Activated CD4-positive, alpha-beta T cell treated with anti-CD3 and anti-CD28 coated beads, Interleukin-10, Interleukin-2, amounts not matched to agents 100 ng/mL and 50 ng/mL, durations not matched to agents 16 hours and 8 hours (primary cell): Measurements from ENCODE around the gene NFASC.

Experiments
- DNase-seq: peaks from one replicate; pipeline ENCODE4 v3.0.0-alpha.2; 2020

The NFASC gene

GRCh38 chr1:204931313-204931712, 60.7 kb downstream of the NFASC start:
- no peak for DNase-seq

DNA sequence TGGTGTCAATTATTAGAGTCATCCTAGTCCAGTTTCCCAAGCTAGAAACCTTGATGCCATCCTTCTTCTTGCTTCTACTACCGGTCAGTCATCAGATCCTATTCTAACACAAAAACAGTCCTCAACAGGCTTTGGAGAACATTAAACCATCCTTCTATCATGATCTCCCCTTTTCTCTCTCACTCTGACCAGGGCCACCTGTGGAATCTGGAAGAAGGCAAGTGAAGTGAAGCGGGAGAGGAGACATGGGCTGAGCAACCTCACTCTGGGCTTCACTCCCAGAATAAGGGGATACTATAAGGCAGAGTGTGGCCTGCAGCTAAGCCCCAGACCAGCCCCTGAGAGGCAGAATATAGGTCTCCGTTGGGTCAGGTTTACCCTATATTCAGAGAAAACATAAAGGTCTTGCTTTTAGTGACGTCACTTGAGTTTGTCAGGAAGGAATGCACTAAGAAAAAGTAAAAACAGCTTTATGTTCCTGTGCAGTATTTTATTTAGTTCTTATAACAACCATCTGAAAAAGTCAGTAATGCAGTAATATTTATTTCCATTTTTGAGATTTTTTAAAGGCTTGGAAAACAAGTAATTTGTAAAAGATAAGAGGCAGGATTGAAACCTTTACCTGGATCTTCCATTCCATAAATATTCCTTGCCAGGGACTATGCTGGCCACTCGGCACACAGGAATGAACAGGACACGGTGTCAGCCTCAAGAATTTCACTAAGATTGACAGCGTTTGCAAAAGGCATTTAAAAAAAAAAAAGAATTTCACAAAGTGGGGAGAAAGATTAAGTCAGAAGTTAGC, 61.3 kb downstream of the NFASC start:
- no peak for DNase-seq

GRCh38 chr1:204932573-204932909, 61.9 kb downstream of the NFASC start:
- DNase-seq, result no peak

DNA sequence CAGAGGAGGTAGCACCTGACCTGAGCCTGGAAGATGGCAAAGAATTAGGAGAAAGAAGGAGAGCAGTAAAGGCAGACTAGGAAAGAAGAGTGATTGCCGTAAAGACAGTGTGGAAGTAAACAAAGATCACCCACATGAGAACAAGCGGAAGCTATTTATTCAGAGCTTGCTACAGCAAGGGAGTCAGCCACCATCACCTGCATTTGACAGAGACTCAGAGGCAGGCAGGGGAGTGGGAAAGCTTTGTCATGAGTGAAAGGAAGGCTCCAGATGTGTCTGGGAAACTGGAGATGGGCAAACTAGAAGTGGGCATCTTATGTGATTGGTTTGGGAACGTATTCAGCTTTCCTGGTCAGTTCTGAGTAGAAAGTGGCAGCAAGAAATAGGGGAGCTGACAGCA, 64.5 kb downstream of the NFASC start:
- no peak for DNase-seq

DNA sequence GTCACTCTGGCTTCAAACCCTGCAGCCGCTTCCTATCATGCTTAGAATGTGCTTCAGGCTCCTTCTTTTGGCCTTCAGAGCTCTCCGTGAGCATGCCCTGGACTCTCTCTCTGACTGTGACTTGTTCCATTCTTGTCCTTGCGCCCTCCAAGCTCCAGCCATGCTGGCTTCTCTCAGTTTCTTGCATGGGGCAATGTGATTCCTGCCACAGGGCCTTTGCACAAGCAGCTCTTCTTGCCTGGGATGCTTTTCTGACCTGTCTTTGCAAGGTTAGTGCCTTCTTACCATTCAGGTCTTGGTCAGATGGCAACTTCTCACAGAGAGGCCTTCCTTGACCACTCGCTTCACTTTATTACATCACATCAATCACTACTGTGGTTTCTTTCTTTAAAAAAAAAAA, 66.1 kb downstream of the NFASC start:
- DNase-seq, result no peak

DNA sequence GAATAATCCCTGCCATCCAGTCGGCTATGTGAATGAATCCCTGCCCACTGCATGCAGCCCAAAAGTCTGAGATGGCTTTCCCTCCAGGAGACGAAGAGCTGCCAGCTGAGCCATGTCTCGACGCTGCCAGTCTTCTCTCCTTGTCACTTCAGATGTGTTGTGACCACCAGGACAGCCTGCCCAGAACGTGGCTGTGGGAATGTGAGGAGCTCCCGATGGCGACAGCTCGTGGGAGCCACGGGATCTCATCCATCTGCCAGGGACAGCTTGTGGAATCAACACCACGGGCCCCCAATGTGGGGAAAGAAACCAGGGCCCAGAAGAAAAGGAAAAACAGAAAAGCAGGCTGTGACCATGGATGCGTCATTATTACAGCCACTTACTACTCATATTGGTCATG, 67.2 kb downstream of the NFASC start:
- DNase-seq, result no peak

DNA sequence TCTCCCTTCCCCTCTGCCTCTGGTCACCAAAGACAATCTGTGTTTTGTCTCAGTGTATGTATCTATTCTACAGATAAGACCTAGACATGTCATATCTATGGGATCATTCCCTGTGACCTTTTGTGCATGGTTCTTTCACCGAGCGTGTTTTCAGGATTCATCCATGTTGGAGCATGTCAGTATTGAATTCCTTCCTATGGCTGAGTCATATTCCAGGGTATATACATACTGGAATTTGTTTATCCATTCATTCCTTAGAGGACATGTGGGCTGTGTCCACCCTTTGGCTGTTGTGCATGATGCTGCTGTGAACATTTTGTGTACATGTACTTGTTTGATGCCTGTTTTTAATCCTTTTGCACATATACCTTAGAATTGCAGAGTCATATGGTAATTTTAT, 69.9 kb downstream of the NFASC start:
- DNase-seq, result no peak

- peak; percentile 62 for DNase-seq
Measured at GRCh38 chr1:204941421-204942338, 71.0 kb downstream of the NFASC start.

DNA sequence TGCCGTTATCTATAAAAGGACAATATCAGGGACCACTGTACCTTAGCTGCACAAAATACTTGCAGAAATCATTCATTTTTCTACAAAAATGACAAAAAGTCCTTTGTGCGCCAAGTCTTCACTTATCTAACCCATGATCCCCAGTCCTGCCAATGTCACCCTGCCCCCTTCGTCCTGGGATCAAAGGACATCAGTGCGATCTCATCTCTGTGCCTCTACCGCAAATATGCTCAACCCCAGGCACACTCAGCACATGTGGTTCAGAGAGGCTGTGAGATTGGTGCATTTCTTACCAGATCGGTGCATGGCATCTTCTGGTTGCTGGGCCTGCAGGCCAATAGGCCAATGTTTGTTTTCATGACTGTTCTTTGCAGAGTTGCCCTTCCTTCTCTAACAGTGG, 72.8 kb downstream of the NFASC start:
- no peak for DNase-seq

GRCh38 chr1:204944662-204945061, 74.0 kb downstream of the NFASC start:
- no peak for DNase-seq

- no peak for DNase-seq
Measured at GRCh38 chr1:204945565-204945977, 74.9 kb downstream of the NFASC start.

GRCh38 chr1:204946640-204947039, 76.0 kb downstream of the NFASC start:
- no peak for DNase-seq

DNA sequence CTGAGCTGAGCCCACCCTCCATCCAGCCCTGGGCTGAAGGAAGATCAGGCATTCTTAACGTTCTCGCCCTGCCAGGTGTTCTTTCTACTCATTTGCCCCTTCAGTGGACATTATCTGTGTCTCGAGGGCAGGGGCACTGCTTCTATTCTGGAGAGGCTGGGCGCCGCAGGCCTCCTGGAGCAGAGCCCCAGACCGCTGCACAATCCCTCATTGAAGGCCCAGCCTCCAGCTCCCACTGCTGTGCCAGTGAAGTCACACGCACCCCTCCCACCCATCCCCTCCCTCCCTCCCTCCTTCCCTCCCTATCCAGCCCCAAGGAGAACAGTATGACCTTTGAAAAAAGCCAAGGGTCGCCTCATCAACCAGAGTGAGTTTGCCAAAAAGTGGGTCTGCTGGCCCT, 76.7 kb downstream of the NFASC start:
- no peak for DNase-seq

GRCh38 chr1:204947747-204948146, 77.1 kb downstream of the NFASC start:
- no peak for DNase-seq

DNA sequence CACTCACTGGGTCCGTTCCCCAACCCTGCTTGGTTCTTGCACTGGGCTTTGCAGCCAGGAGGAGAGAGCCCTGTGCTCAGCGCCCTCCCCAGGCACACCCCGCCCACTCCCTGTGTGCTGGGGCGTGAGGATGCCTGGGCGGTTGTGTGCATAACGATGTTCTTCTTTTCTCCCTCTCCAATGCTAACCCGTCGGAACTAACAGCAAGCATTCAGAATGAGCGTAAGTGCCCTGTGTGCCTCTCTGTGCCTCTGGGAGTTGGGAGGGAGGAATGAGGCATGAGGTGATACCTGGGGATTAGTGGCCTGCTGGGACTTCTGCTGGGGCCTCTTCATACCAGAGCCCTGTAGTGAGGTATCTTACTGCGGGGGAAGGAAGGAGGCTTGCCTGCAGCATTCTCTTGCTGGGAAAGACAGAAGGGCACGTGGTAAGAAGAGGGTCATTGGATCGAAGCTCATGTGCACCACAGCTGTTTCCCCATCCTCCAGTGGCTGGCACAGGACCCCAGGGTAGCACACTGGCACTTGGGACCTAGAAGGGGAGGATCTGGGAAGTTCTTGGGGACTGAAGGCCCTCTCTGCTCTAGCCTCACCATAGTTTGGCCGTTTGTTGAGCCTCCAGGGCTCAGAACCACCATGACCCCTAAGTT, 79.8 kb downstream of the NFASC start:
- DNase-seq, result no peak

DNA sequence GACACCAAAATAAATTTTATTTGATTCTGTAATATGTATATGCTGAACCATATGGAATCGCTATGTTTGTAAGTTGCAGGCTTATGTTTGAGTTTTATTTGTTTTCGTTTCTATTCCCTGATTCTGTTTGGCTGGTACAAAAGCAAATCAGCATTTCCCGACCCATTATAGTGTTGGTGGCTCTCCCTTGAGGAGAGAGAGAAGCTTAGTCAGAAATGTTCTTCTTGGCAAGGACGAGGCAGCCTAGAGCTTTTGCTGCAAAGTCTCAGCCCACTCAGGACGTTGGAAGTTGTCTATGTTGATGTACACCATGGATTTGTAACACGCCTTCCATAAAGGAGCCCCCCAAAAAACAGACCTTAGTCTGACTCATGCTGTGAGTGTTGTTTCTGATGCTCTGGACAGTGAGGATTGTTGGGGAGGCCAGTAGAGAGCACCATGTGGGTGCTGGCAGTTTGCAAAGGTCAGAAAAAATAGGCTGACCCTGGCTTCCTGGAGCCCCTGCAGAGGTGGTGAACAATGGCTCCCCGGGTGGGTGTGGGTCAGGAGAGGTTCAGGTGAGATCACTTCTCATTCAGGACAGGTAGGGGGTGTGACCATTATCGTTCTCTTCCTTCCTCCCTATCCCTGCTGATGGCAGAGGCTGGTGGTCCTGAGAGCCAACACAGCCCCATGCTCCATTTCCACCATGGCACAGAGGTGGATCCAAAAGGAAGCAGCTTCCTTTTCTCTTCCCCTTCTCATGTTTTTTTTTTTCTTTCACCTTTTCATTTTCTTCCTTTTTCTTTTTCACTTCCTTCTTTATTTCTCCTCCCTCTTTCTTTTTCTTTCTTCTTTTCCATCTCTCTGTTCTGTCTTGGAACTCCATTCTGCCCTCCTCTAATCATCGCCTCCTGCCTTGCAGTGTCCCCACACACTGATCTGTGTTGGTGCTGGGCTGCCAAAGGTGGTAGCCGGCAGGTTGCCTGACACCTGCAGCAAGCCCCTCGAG, 88.0 kb downstream of the NFASC start:
- no peak for DNase-seq

- DNase-seq, result no peak
Measured at GRCh38 chr1:204959374-204959773, 88.7 kb downstream of the NFASC start.

- DNase-seq, result no peak
Measured at GRCh38 chr1:204959836-204960235, 89.2 kb downstream of the NFASC start.

DNA sequence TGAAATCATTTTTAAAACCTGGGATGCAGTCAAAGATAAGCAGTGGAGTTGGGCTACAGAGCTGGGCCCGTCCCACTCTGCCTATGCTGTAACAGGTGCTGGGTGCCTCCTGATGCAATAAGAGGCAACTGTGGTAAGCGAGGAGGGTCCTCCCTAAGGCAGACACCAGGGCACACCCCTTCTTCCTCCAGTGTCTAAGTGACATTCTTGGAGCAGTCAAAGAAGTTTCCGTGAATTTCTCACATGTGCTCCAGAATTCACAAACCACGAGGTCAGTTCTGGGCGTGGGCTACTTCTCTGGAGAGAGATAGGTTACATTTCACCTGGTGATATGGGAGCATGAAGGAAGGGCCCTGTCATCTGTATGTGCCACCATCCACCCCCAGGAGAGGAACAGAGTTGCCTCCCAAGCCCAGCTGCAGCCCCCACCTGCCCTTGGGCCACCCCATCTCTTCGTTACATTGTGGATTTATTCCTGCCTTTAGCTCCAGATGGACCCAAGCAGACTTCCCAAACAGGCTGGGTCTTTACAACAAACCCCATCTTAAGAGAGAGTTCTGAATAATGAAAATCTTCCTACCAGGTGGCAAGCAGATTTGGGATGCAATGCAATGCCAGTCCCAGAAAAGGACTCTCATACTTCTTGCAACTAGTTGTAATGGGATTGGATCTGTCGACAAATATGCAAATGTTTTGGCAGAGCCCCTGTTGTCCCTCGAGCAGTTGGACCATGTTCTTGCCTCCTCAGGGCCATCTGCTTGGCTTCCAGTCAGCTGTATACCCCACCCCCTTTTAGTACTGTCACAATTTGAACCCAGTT, 89.9 kb downstream of the NFASC start:
- DNase-seq, result no peak

DNA sequence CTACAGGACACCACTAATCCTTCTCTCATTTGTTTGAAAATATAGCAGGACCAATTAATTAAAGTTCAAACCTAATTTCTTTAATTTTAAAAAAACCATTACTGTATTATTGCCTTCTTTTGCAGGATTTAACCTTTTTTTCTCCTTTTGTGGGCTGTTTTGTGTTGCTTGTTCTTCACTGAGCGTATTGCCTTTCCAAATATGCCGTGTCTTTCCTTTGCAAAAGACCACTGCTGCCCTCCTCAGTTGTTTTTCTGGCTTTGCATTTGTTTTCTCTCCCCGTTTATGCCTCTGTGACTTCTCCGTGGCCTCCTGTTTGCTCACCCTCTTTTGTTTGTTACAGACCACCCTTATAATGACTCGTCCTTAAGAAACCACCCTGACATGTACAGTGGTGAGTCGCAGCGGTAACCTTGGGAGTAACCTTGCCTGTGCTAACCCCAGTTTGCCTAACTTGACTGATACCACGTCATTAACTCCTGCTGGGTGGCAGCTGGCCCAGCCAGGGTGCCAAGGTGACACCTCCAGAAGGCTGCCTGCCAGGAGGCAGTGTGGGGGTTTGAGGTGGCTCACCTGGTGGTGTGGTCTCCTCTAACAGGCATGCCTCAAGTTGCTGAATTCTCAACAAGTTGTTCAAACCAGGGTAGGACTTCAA, 91.2 kb downstream of the NFASC start:
- no peak for DNase-seq
